ENCODE data around the gene MRC1.

The MRC1 gene

DNA sequence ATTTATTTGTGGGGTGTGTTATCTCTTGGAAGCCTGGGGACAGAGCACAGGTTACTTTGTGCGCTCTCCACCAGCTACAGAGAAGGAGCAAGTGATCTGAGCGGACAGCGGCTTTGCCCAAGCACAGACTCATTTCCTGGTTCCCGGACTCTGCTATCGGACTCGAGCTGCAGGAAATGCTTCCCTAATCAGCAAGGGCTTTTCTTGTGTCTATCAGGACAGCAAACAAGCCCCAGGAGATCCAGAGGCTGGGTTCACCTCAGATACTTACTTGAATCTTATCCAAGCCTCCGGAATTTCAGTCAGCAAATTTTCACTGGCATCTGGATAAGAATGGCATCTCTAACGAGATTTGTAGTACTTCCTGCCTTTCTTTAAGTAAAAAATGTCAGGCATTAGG, 27.8 kb downstream of the MRC1 start:
- no peaks in the 10 kb centered on the region for H3K36me3 ChIP-seq (ENCODE audit: control insufficient read depth in 4 of 4, insufficient read depth in 4 of 4, low read length in 3 of 4)
- ChIA-PET POLR2A (no interaction called here), CTCF (interaction anchor here (0.6 to 1.4 kb wide), 2 partner anchors 228 to 380 kb away, joined by 3 read pairs; no protein-coding TSS in a partner anchor)
- H3K4me3 ChIP-seq (ENCODE audit: control insufficient read depth in 1 of 7, extremely low read depth in 1 of 7, insufficient read depth in 4 of 7, low read depth in 2 of 7, low read length in 6 of 7): peak overlapping the region in 6 of 7 experiments; percentile 36 to 69 (median 50)
- peak in 2 of 3 donors; percentile 20 to 31 for DNase-seq
- peaks cover 4 to 15% (median 13%) of the 10 kb centered on the region in 4 experiments for H3K4me1 ChIP-seq (ENCODE audit: control extremely low read depth in 1 of 4, control insufficient read depth in 4 of 4, insufficient read depth in 4 of 4, low read length in 3 of 4)
- no peaks in the 10 kb centered on the region for H3K9me3 ChIP-seq (ENCODE audit: control extremely low read depth in 1 of 5, control insufficient read depth in 4 of 5, insufficient read depth in 2 of 5, low read depth in 1 of 5, low read length in 4 of 5)
- H3K27me3 ChIP-seq (replicated peaks in 2 of 5; ENCODE audit: control insufficient read depth in 4 of 5, insufficient read depth in 5 of 5, low read length in 4 of 5): no peaks in the 10 kb centered on the region
- no peak overlapping the region for H3K27ac ChIP-seq (ENCODE audit: insufficient read depth in 1 of 2, low read depth in 1 of 2, low read length in 2 of 2, poor library complexity in 1 of 2, severe bottlenecking in 2 of 2)
- WGBS (ENCODE audit: insufficient coverage): 27% methylated on average over 5 of the region's 8 CpGs

DNA sequence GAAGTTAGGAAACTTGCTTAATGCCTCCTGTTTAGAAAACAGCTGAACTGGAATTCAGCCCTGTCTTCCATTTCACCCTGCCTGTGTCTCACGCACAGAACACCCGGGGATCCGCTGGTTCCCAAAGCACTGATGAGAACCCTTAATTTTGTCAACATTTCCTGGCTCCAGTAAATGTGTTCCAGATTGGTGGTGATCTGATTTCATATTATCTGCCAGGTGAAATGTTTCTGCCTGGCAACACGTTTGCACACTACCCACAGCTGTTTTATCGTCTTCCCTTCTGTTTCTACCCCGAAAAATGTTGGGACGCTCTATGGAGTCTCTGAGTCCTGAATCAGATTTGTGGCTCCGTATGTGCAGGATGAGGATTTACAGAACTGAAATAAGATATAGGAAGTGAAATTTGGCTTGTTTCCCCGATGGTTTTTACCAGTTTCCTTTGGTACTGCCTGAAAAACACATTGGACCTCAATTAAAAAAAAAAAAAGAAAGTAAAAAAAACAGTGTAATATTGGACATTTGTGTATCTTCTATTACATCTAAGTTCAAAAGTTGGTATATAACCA, 29.0 kb downstream of the MRC1 start:
- no CpG with 5 or more reads among the region's 9 CpGs for WGBS (ENCODE audit: insufficient coverage)
- ChIA-PET CTCF (interaction anchor here (1.0 to 2.0 kb wide), 6 partner anchors 9 to 378 kb away, joined by 3 to 4 read pairs (median 3); no protein-coding TSS in a partner anchor), POLR2A (no interaction called here)
- Histone ChIP-seq H3K4me1 (ENCODE audit: control extremely low read depth in 1 of 4, control insufficient read depth in 4 of 4, insufficient read depth in 4 of 4, low read length in 3 of 4) (peaks cover 4 to 15% (median 13%) of the 10 kb centered on the region in 4 experiments), H3K4me3 (ENCODE audit: control insufficient read depth in 1 of 7, extremely low read depth in 1 of 7, insufficient read depth in 4 of 7, low read depth in 2 of 7, low read length in 6 of 7) (peak overlapping the region in 3 of 7 experiments; percentile 13 to 52 (median 50)), H3K27me3 (replicated peaks in 2 of 5; ENCODE audit: control insufficient read depth in 4 of 5, insufficient read depth in 5 of 5, low read length in 4 of 5) (no peaks in the 10 kb centered on the region), H3K9me3 (ENCODE audit: control extremely low read depth in 1 of 5, control insufficient read depth in 4 of 5, insufficient read depth in 2 of 5, low read depth in 1 of 5, low read length in 4 of 5) (no peaks in the 10 kb centered on the region), H3K36me3 (ENCODE audit: control insufficient read depth in 4 of 4, insufficient read depth in 4 of 4, low read length in 3 of 4) (no peaks in the 10 kb centered on the region), H3K27ac (ENCODE audit: insufficient read depth in 1 of 2, low read depth in 1 of 2, low read length in 2 of 2, poor library complexity in 1 of 2, severe bottlenecking in 2 of 2) (no peak overlapping the region)
- DNase-seq: peak in 2 of 3 donors; percentile 31 to 33

DNA sequence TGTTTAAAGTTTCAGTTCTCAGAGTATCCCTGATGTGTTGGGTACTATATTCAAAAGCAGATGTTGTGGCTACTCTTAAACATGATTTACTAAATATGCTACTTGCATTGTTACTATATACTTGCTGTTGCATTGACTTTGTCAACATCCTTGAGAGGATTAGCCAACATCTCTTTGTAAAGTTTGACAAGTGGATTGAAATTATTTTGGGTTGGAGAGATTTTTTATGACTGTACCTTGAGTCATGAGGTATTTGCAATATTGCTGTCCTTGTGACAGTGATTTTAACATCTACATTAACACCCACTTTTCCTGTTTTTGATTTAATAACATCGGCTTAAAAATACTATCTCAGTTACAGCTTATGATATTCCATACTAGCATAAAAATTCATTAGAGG, 31.9 kb downstream of the MRC1 start:
- ChIA-PET POLR2A (no interaction called here), CTCF (no interaction called here)
- no peaks in the 10 kb centered on the region for H3K9me3 ChIP-seq (ENCODE audit: control extremely low read depth in 1 of 5, control insufficient read depth in 4 of 5, insufficient read depth in 2 of 5, low read depth in 1 of 5, low read length in 4 of 5)
- no peak for DNase-seq
- no peak overlapping the region for H3K4me3 ChIP-seq (ENCODE audit: control insufficient read depth in 1 of 7, extremely low read depth in 1 of 7, insufficient read depth in 4 of 7, low read depth in 2 of 7, low read length in 6 of 7)
- H3K36me3 ChIP-seq (ENCODE audit: control insufficient read depth in 4 of 4, insufficient read depth in 4 of 4, low read length in 3 of 4): no peaks in the 10 kb centered on the region
- H3K27ac ChIP-seq (ENCODE audit: insufficient read depth in 1 of 2, low read depth in 1 of 2, low read length in 2 of 2, poor library complexity in 1 of 2, severe bottlenecking in 2 of 2): no peak overlapping the region
- WGBS (ENCODE audit: insufficient coverage): no CpG with 5 or more reads among the region's 1 CpG
- H3K27me3 ChIP-seq (replicated peaks in 2 of 5; ENCODE audit: control insufficient read depth in 4 of 5, insufficient read depth in 5 of 5, low read length in 4 of 5): no peaks in the 10 kb centered on the region
- H3K4me1 ChIP-seq (ENCODE audit: control extremely low read depth in 1 of 4, control insufficient read depth in 4 of 4, insufficient read depth in 4 of 4, low read length in 3 of 4): peaks cover 4 to 15% (median 13%) of the 10 kb centered on the region in 4 experiments

- Histone ChIP-seq H3K27ac (ENCODE audit: insufficient read depth in 1 of 2, low read depth in 1 of 2, low read length in 2 of 2, poor library complexity in 1 of 2, severe bottlenecking in 2 of 2) (no peak overlapping the region), H3K9me3 (ENCODE audit: control extremely low read depth in 1 of 5, control insufficient read depth in 4 of 5, insufficient read depth in 2 of 5, low read depth in 1 of 5, low read length in 4 of 5) (no peaks in the 10 kb centered on the region), H3K4me1 (ENCODE audit: control extremely low read depth in 1 of 4, control insufficient read depth in 4 of 4, insufficient read depth in 4 of 4, low read length in 3 of 4) (peaks cover 4 to 14% (median 9%) of the 10 kb centered on the region in 4 experiments), H3K36me3 (ENCODE audit: control insufficient read depth in 4 of 4, insufficient read depth in 4 of 4, low read length in 3 of 4) (no peaks in the 10 kb centered on the region), H3K4me3 (ENCODE audit: control insufficient read depth in 1 of 7, extremely low read depth in 1 of 7, insufficient read depth in 4 of 7, low read depth in 2 of 7, low read length in 6 of 7) (no peak overlapping the region), H3K27me3 (replicated peaks in 2 of 5; ENCODE audit: control insufficient read depth in 4 of 5, insufficient read depth in 5 of 5, low read length in 4 of 5) (no peaks in the 10 kb centered on the region)
- CTCF ChIA-PET: interaction anchor here (1.3 kb wide), 1 partner anchor 11 kb away, joined by 3 read pairs; no protein-coding TSS in a partner anchor
- no peak for DNase-seq
- no CpG with 5 or more reads among the region's 5 CpGs for WGBS (ENCODE audit: insufficient coverage)
- POLR2A ChIA-PET: no interaction called here
Measured at GRCh38 chr10:17842641-17843040, 33.5 kb downstream of the MRC1 start.

- Histone ChIP-seq H3K9me3 (ENCODE audit: control extremely low read depth in 1 of 5, control insufficient read depth in 4 of 5, insufficient read depth in 2 of 5, low read depth in 1 of 5, low read length in 4 of 5) (no peaks in the 10 kb centered on the region), H3K27me3 (replicated peaks in 2 of 5; ENCODE audit: control insufficient read depth in 4 of 5, insufficient read depth in 5 of 5, low read length in 4 of 5) (no peaks in the 10 kb centered on the region), H3K36me3 (ENCODE audit: control insufficient read depth in 4 of 4, insufficient read depth in 4 of 4, low read length in 3 of 4) (no peaks in the 10 kb centered on the region), H3K4me1 (ENCODE audit: control extremely low read depth in 1 of 4, control insufficient read depth in 4 of 4, insufficient read depth in 4 of 4, low read length in 3 of 4) (peaks cover 8 to 18% (median 14%) of the 10 kb centered on the region in 4 experiments), H3K4me3 (ENCODE audit: control insufficient read depth in 1 of 7, extremely low read depth in 1 of 7, insufficient read depth in 4 of 7, low read depth in 2 of 7, low read length in 6 of 7) (no peak overlapping the region), H3K27ac (ENCODE audit: insufficient read depth in 1 of 2, low read depth in 1 of 2, low read length in 2 of 2, poor library complexity in 1 of 2, severe bottlenecking in 2 of 2) (no peak overlapping the region)
- ChIA-PET CTCF (interaction anchor here (0.6 to 9.4 kb wide), 17 partner anchors 8 to 994 kb away, joined by 3 to 75 read pairs (median 4); no protein-coding TSS in a partner anchor), POLR2A (no interaction called here)
- peak; percentile 25 to 62 (median 38) for DNase-seq
- 100% methylated on average over 2 of the region's 5 CpGs for WGBS (ENCODE audit: insufficient coverage)
Measured at GRCh38 chr10:17847585-17848296, 38.6 kb downstream of the MRC1 start.

DNA sequence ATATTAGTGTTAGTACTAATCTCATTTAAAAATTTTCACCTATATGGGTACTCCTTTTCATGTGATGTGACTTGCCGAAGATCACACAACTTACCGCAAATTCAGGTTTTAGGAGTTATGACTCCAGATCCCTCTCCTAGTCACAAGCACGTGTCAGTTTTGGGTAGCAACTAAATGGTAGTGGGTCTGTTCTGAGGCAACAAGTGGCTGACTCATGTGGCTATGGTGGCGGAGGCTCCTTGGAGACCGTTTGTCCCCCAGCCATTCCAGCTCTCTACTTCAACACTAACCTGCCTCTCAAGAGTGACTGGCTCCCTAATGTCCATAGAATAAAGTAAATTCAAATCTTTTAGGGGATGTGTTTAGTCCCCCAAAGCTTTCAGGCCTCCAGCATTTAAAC, 39.5 kb downstream of the MRC1 start:
- WGBS (ENCODE audit: insufficient coverage): 100% methylated on average over 2 of the region's 5 CpGs
- Histone ChIP-seq H3K4me3 (ENCODE audit: control insufficient read depth in 1 of 7, extremely low read depth in 1 of 7, insufficient read depth in 4 of 7, low read depth in 2 of 7, low read length in 6 of 7) (no peak overlapping the region), H3K27ac (ENCODE audit: insufficient read depth in 1 of 2, low read depth in 1 of 2, low read length in 2 of 2, poor library complexity in 1 of 2, severe bottlenecking in 2 of 2) (no peak overlapping the region), H3K9me3 (ENCODE audit: control extremely low read depth in 1 of 5, control insufficient read depth in 4 of 5, insufficient read depth in 2 of 5, low read depth in 1 of 5, low read length in 4 of 5) (no peaks in the 10 kb centered on the region), H3K27me3 (replicated peaks in 2 of 5; ENCODE audit: control insufficient read depth in 4 of 5, insufficient read depth in 5 of 5, low read length in 4 of 5) (no peaks in the 10 kb centered on the region), H3K4me1 (ENCODE audit: control extremely low read depth in 1 of 4, control insufficient read depth in 4 of 4, insufficient read depth in 4 of 4, low read length in 3 of 4) (peaks cover 8 to 18% (median 14%) of the 10 kb centered on the region in 4 experiments), H3K36me3 (ENCODE audit: control insufficient read depth in 4 of 4, insufficient read depth in 4 of 4, low read length in 3 of 4) (no peaks in the 10 kb centered on the region)
- ChIA-PET POLR2A (no interaction called here), CTCF (interaction anchor here (0.6 to 9.4 kb wide), 14 partner anchors 9 to 390 kb away, joined by 3 to 75 read pairs (median 4); no protein-coding TSS in a partner anchor)
- DNase-seq: no peak

GRCh38 chr10:17850501-17850900, 41.4 kb downstream of the MRC1 start:
- ChIA-PET CTCF (interaction anchor here (0.5 to 9.4 kb wide), 6 partner anchors 23 to 425 kb away, joined by 3 to 75 read pairs (median 4); no protein-coding TSS in a partner anchor), POLR2A (no interaction called here)
- Histone ChIP-seq H3K36me3 (ENCODE audit: control insufficient read depth in 4 of 4, insufficient read depth in 4 of 4, low read length in 3 of 4) (no peaks in the 10 kb centered on the region), H3K27ac (ENCODE audit: insufficient read depth in 1 of 2, low read depth in 1 of 2, low read length in 2 of 2, poor library complexity in 1 of 2, severe bottlenecking in 2 of 2) (no peak overlapping the region), H3K27me3 (replicated peaks in 2 of 5; ENCODE audit: control insufficient read depth in 4 of 5, insufficient read depth in 5 of 5, low read length in 4 of 5) (no peaks in the 10 kb centered on the region), H3K4me1 (ENCODE audit: control extremely low read depth in 1 of 4, control insufficient read depth in 4 of 4, insufficient read depth in 4 of 4, low read length in 3 of 4) (peaks cover 8 to 18% (median 14%) of the 10 kb centered on the region in 4 experiments), H3K4me3 (ENCODE audit: control insufficient read depth in 1 of 7, extremely low read depth in 1 of 7, insufficient read depth in 4 of 7, low read depth in 2 of 7, low read length in 6 of 7) (no peak overlapping the region), H3K9me3 (ENCODE audit: control extremely low read depth in 1 of 5, control insufficient read depth in 4 of 5, insufficient read depth in 2 of 5, low read depth in 1 of 5, low read length in 4 of 5) (no peaks in the 10 kb centered on the region)
- peak; percentile 17 to 76 (median 74) for DNase-seq
- 100% methylated on average over 2 of the region's 3 CpGs for WGBS (ENCODE audit: insufficient coverage)
